K562 (cell line): Measurements from ENCODE around the gene NINJ2. TPM values are rescaled to one million over a fixed set of nuclear protein-coding genes. Genes with fewer than 3 reads are reported as not detected.

Source experiments
- ATAC-seq: fragments of 200-7000 bp; cut with Tn5 transposase; 3 replicates; pipeline ENCODE4 v1.9.1; 2020; ENCODE audit warnings: moderate library complexity
- BruUV-seq: library from RNA; stranded (reverse); fragments of 400-500 nt; replicated peaks from 2 replicates; lab custom pipeline; 2021; lab: Mats Ljungman, UMichigan
- CTCF ChIA-PET: fragments of 300-600 bp; formaldehyde crosslinking; extraction: SDS; loops from one replicate; lab custom pipeline; 2021; ENCODE audit warnings: low intra/inter-chr PET ratio; lab: Yijun Ruan, JAX
- POLR2A ChIA-PET: fragments of 300-600, 350-650 bp; sonication (Branson Sonifier 250); formaldehyde crosslinking; extraction: SDS; loops from one replicate; lab custom pipeline; 2021; ENCODE audit warnings: antibody characterized with exemption, inconsistent platforms; lab: Yijun Ruan, JAX
- DNase-seq, 4 experiments: peaks; one replicate each; pipeline versions ENCODE4 v3.0.0 to v3.0.0-alpha.2; 2011 to 2018; ENCODE audit warnings: low spot score in 3 of 4, mixed read lengths in 3 of 4; ENCODE audit errors: extremely low read depth in 1 of 4
- FAIRE-seq: peaks from 2 replicates; lab custom pipeline; 2011; peaks lifted over from hg19 to GRCh38; lab: Jason Lieb, UNC
- H2AFZ ChIP-seq: 2 replicates; pipeline ENCODE4 v1.6.0; 2011; ENCODE audit warnings: low read depth, low read length, control low read depth, inconsistent platforms
- H3K27ac ChIP-seq: fragments of 200-600 bp; 3 replicates; pipeline ENCODE4 v1.8.0; 2011; ENCODE audit warnings: low read depth, mild to moderate bottlenecking, control low read depth, inconsistent platforms, low read length, moderate library complexity, mixed read lengths; ENCODE audit errors: extremely low read depth
- H3K27me3 ChIP-seq, 2 experiments: fragments of 300-600 bp in 1 of 2; 2 replicates in 1 of 2; 3 replicates in 1 of 2; pipeline versions ENCODE4 v1.6.0 to v1.8.0; 2011; ENCODE audit warnings: inconsistent platforms in 2 of 2, low read length in 2 of 2, mild to moderate bottlenecking in 1 of 2, mixed read lengths in 1 of 2, moderate library complexity in 1 of 2; ENCODE audit not compliant: control insufficient read depth in 2 of 2, insufficient read depth in 2 of 2
- H3K36me3 ChIP-seq: fragments of 300-600 bp; 3 replicates; pipeline ENCODE4 v1.8.0; 2011; ENCODE audit warnings: mild to moderate bottlenecking, low read length, inconsistent platforms; ENCODE audit not compliant: control insufficient read depth, insufficient read depth
- H3K4me1 ChIP-seq, 2 experiments: fragments of 200-600 bp in 1 of 2; replicated peaks in 1 of 2; 2 replicates in 1 of 2; 3 replicates in 1 of 2; pipeline versions ENCODE4 v1.5.1 to v1.8.0; 2011; ENCODE audit warnings: inconsistent platforms in 2 of 2, low read length in 2 of 2, mild to moderate bottlenecking in 1 of 2, mixed read lengths in 1 of 2, moderate library complexity in 1 of 2; ENCODE audit not compliant: control insufficient read depth in 2 of 2, insufficient read depth in 2 of 2
- H3K4me2 ChIP-seq: 2 replicates; pipeline ENCODE4 v1.6.1; 2011; ENCODE audit warnings: low read length, control low read depth, inconsistent platforms, mixed read lengths; ENCODE audit not compliant: insufficient read depth
- H3K4me3 ChIP-seq: fragments of 200-600 bp; sonication (generic), shearing (Covaris generic); 2 replicates; pipeline ENCODE4 v1.5.1; 2016; ENCODE audit warnings: control low read depth, inconsistent platforms
- H3K79me2 ChIP-seq: fragments of 200-600 bp; 3 replicates; pipeline ENCODE4 v1.8.0; 2011; ENCODE audit warnings: low read length, inconsistent platforms; ENCODE audit not compliant: control insufficient read depth, insufficient read depth
- H3K9ac ChIP-seq, 2 experiments: 2 replicates each; pipeline versions ENCODE4 v1.6.0 to v1.6.1; 2011; ENCODE audit warnings: low read depth in 2 of 2, low read length in 2 of 2, control low read depth in 1 of 2, inconsistent platforms in 1 of 2, mild to moderate bottlenecking in 1 of 2, mixed read lengths in 1 of 2; ENCODE audit not compliant: insufficient read depth in 1 of 2
- H3K9me1 ChIP-seq: one replicate; pipeline ENCODE4 v1.6.0; 2011; ENCODE audit warnings: inconsistent platforms, mild to moderate bottlenecking, low read length, moderate library complexity; ENCODE audit not compliant: control insufficient read depth, insufficient read depth
- H3K9me3 ChIP-seq: replicated peaks from 2 replicates; pipeline ENCODE4 v1.5.1; 2011; ENCODE audit warnings: low read depth, low read length, inconsistent platforms; ENCODE audit not compliant: control insufficient read depth, insufficient read depth
- H4K20me1 ChIP-seq: replicated peaks from 2 replicates; pipeline ENCODE4 v1.6.1; 2011; ENCODE audit warnings: low read length, inconsistent platforms, mixed read lengths; ENCODE audit not compliant: control insufficient read depth, insufficient read depth
- BHLHE40 ChIP-seq: IDR thresholded peaks from 2 replicates; pipeline ENCODE4 v1.6.1; 2011; ENCODE audit warnings: low read length, improper control_type of control experiment
- GTF2F1 ChIP-seq: IDR thresholded peaks from 2 replicates; pipeline ENCODE4 v1.6.1; 2011; ENCODE audit warnings: low read depth, low read length, improper control_type of control experiment
- HSF4 ChIP-seq: fragments of 250-450 bp; sonication (Bioruptor Pico); IDR thresholded peaks from 2 replicates; pipeline ENCODE4 v2.1.2; 2022; ENCODE audit warnings: mild to moderate bottlenecking, moderate library complexity, borderline replicate concordance
- KAT2B ChIP-seq: IDR thresholded peaks from one replicate; pipeline ENCODE4 v1.6.1; 2012; ENCODE audit warnings: low read depth, mild to moderate bottlenecking, control low read depth, inconsistent platforms, low read length, moderate library complexity
- LARP7 ChIP-seq: fragments of 450-650 bp; IDR thresholded peaks from 2 replicates; pipeline ENCODE4 v1.6.1; 2016
- RNF219 ChIP-seq: fragments of 250-450 bp; sonication (Bioruptor Pico); IDR thresholded peaks from 2 replicates; pipeline ENCODE4 v1.5.0; 2022; ENCODE audit warnings: mild to moderate bottlenecking
- SMAD3 ChIP-seq: fragments of 450-650 bp; formaldehyde crosslinking; conservative IDR thresholded peaks from 2 replicates; pipeline ENCODE4 v1.4.0; 2020; ENCODE audit warnings: mild to moderate bottlenecking
- SPI1 ChIP-seq: IDR thresholded peaks from 2 replicates; pipeline ENCODE4 v1.6.1; 2011; ENCODE audit warnings: low read depth, low read length, control low read depth, borderline replicate concordance
- UBTF ChIP-seq, 2 experiments: IDR thresholded peaks; 2 replicates each; pipeline ENCODE4 v1.6.1; 2012; ENCODE audit warnings: improper control_type of control experiment in 2 of 2, low read depth in 2 of 2, low read length in 2 of 2, borderline replicate concordance in 1 of 2
- ZBTB12 ChIP-seq: fragments of 250-450 bp; sonication (Bioruptor Pico); IDR thresholded peaks from 2 replicates; pipeline ENCODE4 v1.4.0; 2020
- ZNF766 ChIP-seq: fragments of 200-800 bp; sonication (Bioruptor generic); conservative IDR thresholded peaks from 2 replicates; pipeline ENCODE4 v1.6.1; 2016; ENCODE audit warnings: missing genetic modification characterization, missing compliant biosample characterization
- WGBS: fragments of 100-300 bp; shearing (Covaris generic); methylation state at CpG from one replicate; pipeline ENCODE4 v1.1.6; 2016; ENCODE audit warnings: low coverage, mixed read lengths; ENCODE audit not compliant: insufficient coverage; ENCODE audit errors: missing lambda C conversion rate; 5-methylcytosine and 5-hydroxymethylcytosine counted together
- in situ Hi-C: fragments of 300-500 bp; cut with MboI; formaldehyde crosslinking; loops from 4 replicates; pipeline ENCODE4 v1.15.0; 2018; ENCODE audit warnings: inconsistent platforms, mixed read lengths
- intact Hi-C: fragments of 100-400 bp; cut with micrococcal nuclease; formaldehyde crosslinking; loops from 2 replicates; pipeline ENCODE4 v1.14.2; 2022
- polyA plus RNA-seq, 8 experiments: library from polyadenylated mRNA; depleted of rRNA in 4 of 8; stranded (reverse) in 5 of 8; unstranded in 3 of 8; fragments of >200 nt; fragmentation: Nextera tagmentation in 2 of 8; fragmentation: Illumina TruSeq in 1 of 8; extraction: Ambion mirVana in 2 of 8; extraction: Trizol in 1 of 8; gene quantifications; 2 replicates each; pipeline versions ENCODE4 v1.2.1 to v1.2.3, GENCODE V29; 2011 to 2014; ENCODE audit warnings: inconsistent platforms in 1 of 8, missing spikeins in 1 of 8
- total RNA-seq, 7 experiments: library from RNA; depleted of rRNA in 6 of 7; stranded (reverse); fragments of >200 nt in 6 of 7; fragmentation: Illumina TruSeq in 2 of 7; extraction: Trizol in 2 of 7; gene quantifications; 2 replicates each; pipeline versions ENCODE4 v1.2.1 to v1.2.3, GENCODE V29; 2011 to 2021; ENCODE audit warnings: low replicate concordance in 1 of 7

The NINJ2 gene
- total and polyA plus RNA-seq, 9 of the 15 experiments (the other 6 are each of a cell fraction or from before 2014, with no cell fraction given): 2.6 to 16.0 (median 4.5) TPM

- no peak overlapping the region for H2AFZ ChIP-seq
- TF ChIP-seq RNF219 (no peak), SPI1 (peak; percentile 21; the same call in 1 of the 2 replicates), ZNF766 (CRISPR knock-in tag) (no peak)
- ChIA-PET POLR2A (interaction anchor here (1.2 kb wide), 1 partner anchor 10 kb away, joined by 3 read pairs; no protein-coding TSS in a partner anchor), CTCF (no interaction called here)
- ATAC-seq (no peak), DNase-seq (no peak), FAIRE-seq (no peak)
- H3K9ac ChIP-seq: no peak overlapping the region
- no peaks in the 10 kb centered on the region for H3K27me3 ChIP-seq
- intact Hi-C loops: no loop called here
- in situ Hi-C loops: no loop called here
- no peaks in the 10 kb centered on the region for H3K4me1 ChIP-seq
- H3K4me2 ChIP-seq: no peak overlapping the region
- no TSS peak for BruUV-seq
- 83% methylated on average over 2 of the region's 4 CpGs for WGBS
- no peaks in the 10 kb centered on the region for H3K79me2 ChIP-seq
- no peak overlapping the region for H3K4me3 ChIP-seq
- H3K9me1 ChIP-seq: no peaks in the 10 kb centered on the region
- H3K9me3 ChIP-seq: no peaks in the 10 kb centered on the region
- H3K36me3 ChIP-seq: no peaks in the 10 kb centered on the region
- no peaks in the 10 kb centered on the region for H4K20me1 ChIP-seq
- no peak overlapping the region for H3K27ac ChIP-seq
Measured at GRCh38 chr12:636632-637031, 26.6 kb downstream of the NINJ2 start.

GRCh38 chr12:633731-634130 is 29.5 kb downstream of the NINJ2 start:
- 34% methylated on average over 2 of the region's 2 CpGs for WGBS
- BruUV-seq: no TSS peak
- no peak for FAIRE-seq
- no peak for TF ChIP-seq ZBTB12 (CRISPR knock-in tag)
- TF ChIP-seq KAT2B: no peak
- no peak for TF ChIP-seq LARP7
- TF ChIP-seq GTF2F1: no peak
- no peak for TF ChIP-seq HSF4 (CRISPR knock-in tag)
- no peak for TF ChIP-seq BHLHE40
- no peak for TF ChIP-seq UBTF (IDR thresholded peaks at IDR 0.05; ENCODE audit: borderline replicate concordance in 1 of 2, low read depth in 2 of 2, low read length in 2 of 2)
- no peak for TF ChIP-seq SMAD3 (CRISPR knock-in tag)

More at GRCh38 chr12:633731-634130, 29.5 kb downstream of the NINJ2 start:
- Histone ChIP-seq H3K4me2 (no peak overlapping the region), H2AFZ (no peak overlapping the region), H3K27ac (no peak overlapping the region), H3K4me1 (no peaks in the 10 kb centered on the region), H3K4me3 (no peak overlapping the region), H3K9me3 (no peaks in the 10 kb centered on the region), H3K27me3 (no peaks in the 10 kb centered on the region), H3K9me1 (no peaks in the 10 kb centered on the region), H4K20me1 (no peaks in the 10 kb centered on the region), H3K36me3 (no peaks in the 10 kb centered on the region), H3K79me2 (no peaks in the 10 kb centered on the region), H3K9ac (no peak overlapping the region)
- POLR2A ChIA-PET: interaction anchor here (0.6 to 1.6 kb wide), 3 partner anchors 11 to 204 kb away, joined by 3 to 4 read pairs (median 3); partner anchors contain the start of gene WNK1
- DNase-seq (no peak), ATAC-seq (no peak)
- intact Hi-C loops: no loop called here
- CTCF ChIA-PET: no interaction called here
- in situ Hi-C loops: no loop called here
